DMS153 (cell line): Measurements from ENCODE around the gene COIL.

Source experiments
- DNase-seq: peaks from one replicate; lab custom pipeline; 2025; lab: John Stamatoyannopoulos, UW

Gene COIL

GRCh38 chr17:56909742-56910508, 50.9 kb downstream of the COIL start:
- no peak for DNase-seq

GRCh38 chr17:56908001-56908542, 52.8 kb downstream of the COIL start:
- no peak for DNase-seq

DNA sequence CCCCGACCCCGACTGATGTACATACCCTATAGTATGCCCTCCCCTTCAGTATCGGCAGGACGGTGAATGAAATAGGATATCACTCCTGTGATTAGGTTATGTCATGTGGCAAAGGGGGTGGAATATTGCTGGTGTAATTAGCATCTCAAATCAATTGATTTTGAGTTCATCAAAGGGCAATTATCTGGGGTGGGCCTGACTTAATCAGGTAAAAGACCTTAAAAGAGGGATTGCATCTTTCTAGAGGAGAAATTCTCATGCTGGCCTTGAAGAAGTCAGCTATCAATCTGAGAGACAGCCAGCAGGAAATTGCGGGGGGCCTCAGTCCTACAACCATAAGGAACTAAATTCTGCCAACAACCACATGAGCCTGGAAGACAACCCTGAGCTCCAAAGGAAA, 57.3 kb downstream of the COIL start:
- no peak for DNase-seq

DNA sequence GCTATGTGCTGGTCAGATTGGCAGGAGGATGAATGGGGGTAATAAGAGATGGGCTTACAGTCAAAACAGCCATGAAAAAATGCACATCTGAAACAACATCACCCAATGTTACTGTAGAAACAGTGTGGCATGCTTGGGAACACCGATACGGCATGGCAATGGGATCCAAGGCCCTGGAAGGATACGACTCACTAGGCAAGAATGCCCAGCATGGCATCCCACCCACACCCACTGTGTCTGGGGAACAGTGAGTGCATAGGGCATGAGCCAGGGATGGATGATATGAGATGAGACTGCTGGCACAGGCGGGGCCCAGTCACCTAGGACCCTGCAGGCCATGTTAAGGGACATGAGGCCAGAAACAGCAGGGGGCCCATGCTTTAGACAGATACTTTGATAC, 58.5 kb downstream of the COIL start:
- DNase-seq: no peak

GRCh38 chr17:56899403-56899802, 61.4 kb downstream of the COIL start:
- DNase-seq: no peak

GRCh38 chr17:56898874-56899273, 62.0 kb downstream of the COIL start:
- DNase-seq: no peak

DNA sequence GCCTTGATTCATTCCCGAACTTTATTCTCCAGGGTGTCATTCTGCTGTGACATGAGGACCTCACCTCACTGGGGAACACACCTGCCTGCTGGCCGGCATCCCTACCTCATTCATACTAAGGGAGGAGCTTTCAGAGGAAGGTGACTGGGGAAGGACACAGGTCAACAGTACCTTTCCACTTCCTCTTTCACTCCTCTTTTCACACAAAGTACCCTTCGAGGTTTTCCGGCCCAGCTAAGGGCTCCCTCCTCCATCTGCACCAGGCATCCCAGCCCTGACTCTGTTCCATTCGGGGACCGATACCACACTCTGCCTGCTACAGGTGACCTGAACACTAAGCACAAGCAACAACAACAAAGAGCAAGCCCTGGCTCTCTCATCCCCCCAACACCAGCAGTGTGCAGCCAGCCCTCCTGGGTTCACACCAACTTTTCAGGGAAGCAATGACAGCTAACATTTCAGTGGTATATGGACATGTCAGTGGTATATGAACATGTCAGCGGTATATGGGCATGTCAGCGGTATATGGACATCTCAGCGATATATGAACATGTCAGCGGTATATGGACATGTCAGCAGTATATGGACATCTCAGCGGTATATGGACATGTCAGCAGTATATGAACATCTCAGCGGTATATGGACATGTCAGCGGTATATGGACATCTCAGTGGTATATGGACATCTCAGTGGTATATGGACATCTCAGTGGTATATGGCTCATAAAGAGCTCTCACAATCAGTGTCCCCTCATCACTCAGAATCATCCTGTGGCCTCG, 63.0 kb downstream of the COIL start:
- DNase-seq: no peak

GRCh38 chr17:56896968-56897359, 63.9 kb downstream of the COIL start:
- no peak for DNase-seq

DNA sequence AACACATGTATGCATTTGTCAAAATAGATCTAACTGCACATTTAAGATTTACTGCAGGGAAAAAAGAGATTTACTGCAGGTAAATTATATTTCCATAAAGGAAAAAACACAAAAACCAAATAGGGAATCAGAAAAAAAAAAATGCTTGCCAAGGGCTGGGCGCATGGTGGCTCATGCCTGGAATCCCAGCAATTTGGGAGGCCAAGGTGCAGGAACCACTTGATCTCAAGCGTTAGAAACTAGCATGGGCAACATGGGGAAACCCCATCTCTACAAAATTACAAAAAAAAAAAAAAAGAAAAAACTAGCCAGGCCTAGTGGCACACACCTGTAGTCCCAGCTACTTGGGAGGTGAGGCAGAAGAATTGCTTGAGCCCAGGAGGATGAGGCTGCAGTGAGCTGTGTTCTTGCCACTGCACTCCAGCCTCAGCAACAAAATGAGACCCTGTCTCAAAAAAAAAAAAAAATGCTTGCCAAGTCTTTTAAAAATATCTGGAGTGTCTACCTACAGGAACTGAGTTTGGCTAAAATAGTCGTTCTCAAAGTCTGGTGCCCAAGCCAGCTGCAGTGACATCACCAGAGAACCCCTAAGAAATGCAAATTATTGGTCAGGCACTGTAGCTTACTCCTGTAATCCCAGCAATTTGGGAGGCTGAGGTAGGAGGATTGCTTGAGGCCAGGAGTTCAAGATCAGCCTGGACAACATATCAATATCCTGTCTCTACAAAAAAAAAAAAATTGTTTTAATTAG, 64.5 kb downstream of the COIL start:
- DNase-seq: no peak

GRCh38 chr17:56894859-56895455, 65.9 kb downstream of the COIL start:
- no peak for DNase-seq

DNA sequence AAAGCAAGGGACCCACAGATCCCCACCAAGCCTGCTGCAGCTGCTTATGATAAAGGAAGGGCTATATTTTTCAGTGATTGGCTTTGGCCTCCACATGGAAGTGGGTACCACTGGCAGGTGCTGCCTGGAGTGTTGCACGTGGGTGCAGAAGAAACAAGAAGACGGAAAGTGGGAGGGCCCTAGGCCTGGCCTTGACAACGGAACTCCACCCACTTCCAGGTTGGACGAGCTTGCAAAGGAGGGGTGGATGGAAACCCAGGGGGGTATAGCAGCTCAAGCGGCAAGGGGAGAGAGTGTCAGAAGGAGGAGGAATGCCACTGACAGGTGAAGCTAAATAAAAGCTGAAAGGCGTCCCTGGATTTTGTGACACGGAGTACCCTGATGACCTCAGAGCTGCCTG, 67.3 kb downstream of the COIL start:
- DNase-seq: no peak

- DNase-seq: no peak
These were observed 68.5 kb downstream of the COIL start for GRCh38 chr17:56892333-56892732.

DNA sequence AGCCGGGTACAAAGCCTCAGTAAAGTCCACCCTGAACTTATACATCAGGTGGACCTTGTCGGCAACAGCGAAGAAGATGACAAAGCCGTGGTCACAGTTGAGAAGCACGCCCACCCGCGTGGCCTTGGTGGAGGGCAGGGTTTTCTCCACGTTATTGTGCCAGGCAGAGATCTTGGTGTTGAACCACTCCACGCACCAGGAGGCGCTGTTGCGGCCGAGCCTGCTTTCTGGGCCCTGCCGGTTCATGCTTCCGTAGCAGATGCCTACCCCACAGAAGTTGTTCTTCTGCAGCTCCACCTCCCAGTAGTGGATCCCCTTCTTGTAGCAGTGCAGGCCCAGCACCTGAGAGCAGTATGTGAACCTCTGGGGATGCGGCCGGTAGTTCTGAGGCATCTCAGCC, 69.1 kb downstream of the COIL start:
- no peak for DNase-seq

GRCh38 chr17:56890906-56891674, 69.8 kb downstream of the COIL start:
- DNase-seq: no peak

DNA sequence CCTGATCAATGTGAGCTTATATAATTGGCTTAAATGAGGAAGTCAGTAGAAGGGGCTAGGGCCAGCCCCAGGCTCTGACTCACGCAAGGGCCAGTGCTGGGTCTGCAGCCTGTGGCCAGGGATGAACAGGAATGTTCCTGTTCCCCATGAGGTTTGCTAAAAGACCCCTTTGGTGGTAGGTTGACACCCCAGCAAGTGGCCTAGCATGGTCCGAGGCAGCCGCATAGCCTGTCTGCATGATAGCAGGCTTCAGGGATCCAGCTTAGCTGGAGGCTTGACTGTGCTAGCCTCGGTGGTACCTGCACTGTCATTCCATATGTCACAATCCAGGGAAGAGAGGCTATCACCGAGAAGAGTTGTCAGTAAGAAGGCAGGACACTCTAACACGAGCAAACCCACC, 70.5 kb downstream of the COIL start:
- DNase-seq: no peak
